Omental fat pad (tissue), 4 donors: ENCODE results near the gene MUC20. TPM values are rescaled to one million over a fixed set of nuclear protein-coding genes. Genes with fewer than 3 reads are reported as not detected.
"Not testable (repeated sequence)": the region's sequence is repeated elsewhere in the genome, so short reads cannot be mapped to it uniquely, and the experiment has no call there.

ENCODE experiments used
- ATAC-seq: fragments of 150-250 bp; one replicate; pipeline ENCODE4 v1.9.1; 2016; ENCODE audit warnings: mild to moderate bottlenecking, moderate library complexity; ENCODE audit not compliant: low FRiP score
- DNase-seq: peaks from one replicate; pipeline ENCODE4 v3.0.0-alpha.2; 2019; ENCODE audit warnings: low spot score
- CTCF ChIP-seq, 3 donors: fragments of 450-650 bp; IDR thresholded peaks; one replicate each; pipeline ENCODE4 v1.5.1; 2016 to 2017; ENCODE audit warnings: antibody characterized with exemption in 3 of 3, mild to moderate bottlenecking in 3 of 3, moderate library complexity in 2 of 3
- total RNA-seq, 4 donors: library from RNA; depleted of rRNA; stranded (reverse); fragments of >200 nt; gene quantifications; one replicate each; pipeline ENCODE4 v1.1.0, GENCODE V29; 2016

MUC20 gene
- total RNA-seq, 4 donors from 2014 or later, result 1.3 to 8.7 (median 6.2) TPM

GRCh38 chr3:195769551-195769950 is 48.8 kb downstream of the MUC20 start:
- no peak for ATAC-seq
- DNase-seq, result no peak
- TF ChIP-seq CTCF (IDR thresholded peaks at IDR 0.05), result no peak

- TF ChIP-seq CTCF (IDR thresholded peaks at IDR 0.05), result no peak
- DNase-seq (no peak), ATAC-seq (no peak)
These were observed 49.5 kb downstream of the MUC20 start for GRCh38 chr3:195770081-195770840.

- not testable (repeated sequence) for DNase-seq, ATAC-seq
These were observed 50.3 kb downstream of the MUC20 start for GRCh38 chr3:195770841-195771645.

GRCh38 chr3:195771646-195772300 is 51.0 kb downstream of the MUC20 start:
- ATAC-seq (no peak), DNase-seq (no peak)

GRCh38 chr3:195773956-195774537 is 53.3 kb downstream of the MUC20 start:
- no peak for ATAC-seq
- no peak for TF ChIP-seq CTCF (IDR thresholded peaks at IDR 0.05)
- DNase-seq, result no peak

More at GRCh38 chr3:195771646-195772300, 51.0 kb downstream of the MUC20 start:
- no peak for TF ChIP-seq CTCF (IDR thresholded peaks at IDR 0.05)

GRCh38 chr3:195774917-195775316 is 54.1 kb downstream of the MUC20 start:
- TF ChIP-seq CTCF (IDR thresholded peaks at IDR 0.05), result no peak
- DNase-seq, result no peak
- ATAC-seq, result no peak

GRCh38 chr3:195777975-195778374 is 57.2 kb downstream of the MUC20 start:
- no peak for DNase-seq
- TF ChIP-seq CTCF (IDR thresholded peaks at IDR 0.05), result no peak
- no peak for ATAC-seq

- not testable (repeated sequence) for ATAC-seq, DNase-seq
These were observed 60.5 kb downstream of the MUC20 start for GRCh38 chr3:195781236-195781635.
